ENCODE data around the gene LRRC8B.

LRRC8B gene

GRCh38 chr1:89637496-89637895, 112.9 kb downstream of the LRRC8B start:
- DNase-seq = no peak

GRCh38 chr1:89640440-89640839, 115.8 kb downstream of the LRRC8B start:
- DNase-seq = no peak

- DNase-seq = no peak
These were observed 117.2 kb downstream of the LRRC8B start for GRCh38 chr1:89641781-89642180.

- no peak for DNase-seq
These were observed 118.9 kb downstream of the LRRC8B start for GRCh38 chr1:89643577-89643976.

GRCh38 chr1:89644119-89644814, 119.6 kb downstream of the LRRC8B start:
- DNase-seq = no peak

GRCh38 chr1:89646259-89646658, 121.6 kb downstream of the LRRC8B start:
- DNase-seq = no peak

Measured in activated CD4-positive, alpha-beta T cell treated with anti-CD3 and anti-CD28 coated beads, Interleukin-10, Interleukin-2, amounts not matched to agents 100 ng/mL and 50 ng/mL, durations not matched to agents 16 hours and 8 hours (primary cell).